IMR-90 (cell line): ENCODE measurements around the gene YES1. TPM values are rescaled to one million over a fixed set of nuclear protein-coding genes. Genes with fewer than 3 reads are reported as not detected.

ENCODE experiments used
- ATAC-seq: fragments of 200-7000 bp; cut with Tn5 transposase; 2 replicates; pipeline ENCODE4 v1.9.1; 2020; ENCODE audit warnings: low read depth, mild to moderate bottlenecking, moderate library complexity
- BruUV-seq: library from RNA; stranded (reverse); fragments of 400-500 nt; replicated peaks from 2 replicates; lab custom pipeline; 2021; lab: Mats Ljungman, UMichigan
- CTCF ChIA-PET: fragments of 300-600 bp; formaldehyde crosslinking; extraction: SDS; loops from one replicate; lab custom pipeline; 2021; ENCODE audit warnings: antibody characterized with exemption; lab: Yijun Ruan, JAX
- POLR2A ChIA-PET: fragments of 300-600 bp; sonication (Branson Sonifier 250); formaldehyde crosslinking; loops from one replicate; lab custom pipeline; 2022; ENCODE audit warnings: antibody characterized with exemption; ENCODE audit not compliant: unreplicated experiment; lab: Charles Lee
- DNase-seq: peaks from one replicate; pipeline ENCODE4 v3.0.0; 2013
- H2AFZ ChIP-seq: replicated peaks from 2 replicates; pipeline ENCODE3; 2013; ENCODE audit warnings: low read length, mild to moderate bottlenecking; ENCODE audit not compliant: poor library complexity
- H2AK5ac ChIP-seq: 2 replicates; pipeline ENCODE4 v1.6.1; 2013; ENCODE audit warnings: low read depth, low read length, inconsistent platforms
- H2AK9ac ChIP-seq: replicated peaks from 2 replicates; pipeline ENCODE3; 2013; ENCODE audit warnings: mild to moderate bottlenecking, low read depth, low read length, moderate library complexity; ENCODE audit not compliant: poor library complexity
- H2BK120ac ChIP-seq: 2 replicates; pipeline ENCODE4 v1.6.1; 2013; ENCODE audit warnings: low read depth, low read length, inconsistent platforms
- H2BK15ac ChIP-seq: 3 replicates; pipeline ENCODE4 v1.6.1; 2013; ENCODE audit warnings: low read depth, low read length, inconsistent platforms
- H2BK20ac ChIP-seq: 2 replicates; pipeline ENCODE4 v1.6.1; 2013; ENCODE audit warnings: low read depth, mild to moderate bottlenecking, inconsistent platforms, low read length, moderate library complexity
- H2BK5ac ChIP-seq: 2 replicates; pipeline ENCODE4 v1.6.1; 2013; ENCODE audit warnings: mild to moderate bottlenecking, low read depth, low read length, inconsistent platforms; ENCODE audit not compliant: poor library complexity, severe bottlenecking
- H3K14ac ChIP-seq: replicated peaks from 2 replicates; pipeline ENCODE4 v1.6.1; 2013; ENCODE audit warnings: low read depth, low read length, inconsistent platforms
- H3K18ac ChIP-seq: 2 replicates; pipeline ENCODE4 v1.6.1; 2013; ENCODE audit warnings: low read depth, low read length, control low read depth
- H3K23ac ChIP-seq: 2 replicates; pipeline ENCODE4 v1.6.1; 2013; ENCODE audit warnings: low read depth, low read length, inconsistent platforms
- H3K27ac ChIP-seq: 2 replicates; pipeline ENCODE4 v1.5.1; 2013; ENCODE audit warnings: mild to moderate bottlenecking, control low read depth, low read length; ENCODE audit not compliant: insufficient read depth
- H3K27me3 ChIP-seq: 2 replicates; pipeline ENCODE4 v1.6.1; 2013; ENCODE audit warnings: low read length; ENCODE audit not compliant: control insufficient read depth, insufficient read depth
- H3K36me3 ChIP-seq: 2 replicates; pipeline ENCODE4 v1.6.1; 2013; ENCODE audit warnings: low read length, mixed read lengths; ENCODE audit not compliant: control insufficient read depth, insufficient read depth
- H3K4ac ChIP-seq: 2 replicates; pipeline ENCODE4 v1.6.1; 2013; ENCODE audit warnings: low read depth, low read length, inconsistent platforms
- H3K4me1 ChIP-seq: 2 replicates; pipeline ENCODE4 v1.6.1; 2013; ENCODE audit warnings: low read length, mixed read lengths; ENCODE audit not compliant: control insufficient read depth, insufficient read depth
- H3K4me2 ChIP-seq: 2 replicates; pipeline ENCODE4 v1.6.1; 2013; ENCODE audit warnings: low read depth, mild to moderate bottlenecking, control low read depth, low read length, moderate library complexity
- H3K4me3 ChIP-seq: 2 replicates; pipeline ENCODE4 v1.5.1; 2013; ENCODE audit warnings: low read depth, mild to moderate bottlenecking, control low read depth, low read length, moderate library complexity; ENCODE audit not compliant: insufficient read depth
- H3K56ac ChIP-seq: 2 replicates; pipeline ENCODE4 v1.6.1; 2013; ENCODE audit warnings: low read length, inconsistent platforms; ENCODE audit not compliant: insufficient read depth; ENCODE audit errors: extremely low read depth
- H3K79me1 ChIP-seq, 2 experiments: 2 replicates each; pipeline ENCODE4 v1.6.1; 2013; ENCODE audit warnings: low read length in 2 of 2, inconsistent platforms in 1 of 2, low read depth in 1 of 2
- H3K9ac ChIP-seq: 2 replicates; pipeline ENCODE4 v1.6.1; 2013; ENCODE audit warnings: low read depth, low read length, control low read depth
- H3K9me1 ChIP-seq: 2 replicates; pipeline ENCODE4 v1.6.1; 2013; ENCODE audit warnings: low read length, inconsistent platforms; ENCODE audit not compliant: insufficient read depth
- H3K9me3 ChIP-seq: 2 replicates; pipeline ENCODE4 v1.6.1; 2013; ENCODE audit warnings: low read length; ENCODE audit not compliant: control insufficient read depth, insufficient read depth
- H4K20me1 ChIP-seq: 2 replicates; pipeline ENCODE4 v1.6.1; 2013; ENCODE audit warnings: low read length, inconsistent platforms; ENCODE audit not compliant: insufficient read depth
- H4K5ac ChIP-seq: 2 replicates; pipeline ENCODE4 v1.6.1; 2013; ENCODE audit warnings: mild to moderate bottlenecking, low read depth, low read length, control low read depth
- H4K8ac ChIP-seq, 2 experiments: 2 replicates each; pipeline ENCODE4 v1.6.1; 2013; ENCODE audit warnings: low read depth in 2 of 2, low read length in 2 of 2, control low read depth in 1 of 2, inconsistent platforms in 1 of 2
- H4K91ac ChIP-seq: 2 replicates; pipeline ENCODE4 v1.6.1; 2013; ENCODE audit warnings: low read depth, low read length, inconsistent platforms; ENCODE audit not compliant: insufficient read depth
- BHLHE40 ChIP-seq: fragments of 150-350 bp; IDR thresholded peaks from 2 replicates; pipeline ENCODE4 v1.6.1; 2016; ENCODE audit warnings: mild to moderate bottlenecking, low read depth, low read length
- CEBPB ChIP-seq: IDR thresholded peaks from 2 replicates; pipeline ENCODE4 v1.6.1; 2012; ENCODE audit warnings: low read depth, low read length, improper control_type of control experiment
- CHD1 ChIP-seq: IDR thresholded peaks from 2 replicates; pipeline ENCODE4 v1.6.1; 2012; ENCODE audit warnings: low read depth, low read length, improper control_type of control experiment
- FOS ChIP-seq: fragments of 150-350 bp; IDR thresholded peaks from 2 replicates; pipeline ENCODE4 v1.6.1; 2016; ENCODE audit warnings: low read depth, low read length
- MAFK ChIP-seq: IDR thresholded peaks from 2 replicates; pipeline ENCODE4 v1.6.1; 2012; ENCODE audit warnings: low read depth, low read length, improper control_type of control experiment
- MAZ ChIP-seq: IDR thresholded peaks from 2 replicates; pipeline ENCODE4 v1.6.1; 2012; ENCODE audit warnings: low read depth, mild to moderate bottlenecking, low read length, improper control_type of control experiment, moderate library complexity, borderline replicate concordance
- MXI1 ChIP-seq: IDR thresholded peaks from 2 replicates; pipeline ENCODE4 v1.6.1; 2012; ENCODE audit warnings: low read depth, mild to moderate bottlenecking, low read length, moderate library complexity, borderline replicate concordance
- NFE2L2 ChIP-seq: fragments of 150-350 bp; IDR thresholded peaks from 2 replicates; pipeline ENCODE4 v1.6.1; 2016; ENCODE audit warnings: low read depth, mild to moderate bottlenecking, low read length
- POLR2A ChIP-seq: IDR thresholded peaks from 2 replicates; pipeline ENCODE4 v1.6.1; 2012; ENCODE audit warnings: mild to moderate bottlenecking, low read depth, low read length
- RAD21 ChIP-seq: IDR thresholded peaks from 2 replicates; pipeline ENCODE4 v1.6.1; 2012; ENCODE audit warnings: low read length, improper control_type of control experiment
- RCOR1 ChIP-seq: IDR thresholded peaks from 2 replicates; pipeline ENCODE4 v1.6.1; 2012; ENCODE audit warnings: mild to moderate bottlenecking, low read length, improper control_type of control experiment; ENCODE audit not compliant: insufficient replicate concordance
- RFX5 ChIP-seq: IDR thresholded peaks from 2 replicates; pipeline ENCODE4 v1.8.0; 2012; ENCODE audit warnings: low read depth, mild to moderate bottlenecking, low read length, moderate library complexity
- SMC3 ChIP-seq: fragments of 150-350 bp; IDR thresholded peaks from 2 replicates; pipeline ENCODE4 v1.6.1; 2016; ENCODE audit warnings: low read depth, mild to moderate bottlenecking, antibody characterized with exemption, low read length, moderate library complexity
- WGBS, 2 experiments: methylation state at CpG; one replicate each; pipeline versions ENCODE4 v1.1.5 to v1.1.7; 2013; ENCODE audit warnings: missing lambda C conversion rate in 2 of 2; ENCODE audit not compliant: insufficient read length in 1 of 2; ENCODE audit errors: extremely low coverage in 2 of 2; 5-methylcytosine and 5-hydroxymethylcytosine counted together
- dilution Hi-C: fragments of 300-500 bp; cut with HindIII; formaldehyde crosslinking; loops from one replicate; pipeline ENCODE4 v1.14.3; 2018; ENCODE audit warnings: low sequenced_read_pairs; ENCODE audit not compliant: unreplicated experiment
- in situ Hi-C: fragments of 300-500 bp; cut with MboI; formaldehyde crosslinking; loops from 3 replicates; pipeline ENCODE4 v1.14.3; 2019; ENCODE audit warnings: low sequenced_read_pairs, inconsistent platforms, mixed read lengths
- intact Hi-C: fragments of 100-400 bp; cut with micrococcal nuclease; formaldehyde crosslinking; loops from 2 replicates; pipeline ENCODE4 v1.10.0; 2022
- polyA plus RNA-seq, 3 experiments: library from polyadenylated mRNA; depleted of rRNA; stranded (reverse); fragments of >200 nt; gene quantifications; 2 replicates each; pipeline ENCODE4 v1.2.3, GENCODE V29; 2012; ENCODE audit warnings: low replicate concordance in 1 of 3
- total RNA-seq: library from RNA; depleted of rRNA; stranded (reverse); fragments of >200 nt; gene quantifications from 2 replicates; pipeline ENCODE4 v1.2.3, GENCODE V29; 2012
- TF ChIP-seq, protein P1 (sequence below): fragments of 150-350 bp; IDR thresholded peaks from 2 replicates; pipeline ENCODE4 v1.6.1; 2016; ENCODE audit warnings: low read depth, mild to moderate bottlenecking, low read length, moderate library complexity, borderline replicate concordance
- TF ChIP-seq, protein P2 (sequence below): fragments of 150-350 bp; IDR thresholded peaks from 2 replicates; pipeline ENCODE4 v1.6.1; 2017; ENCODE audit warnings: mild to moderate bottlenecking, antibody characterized with exemption, low read length, low read depth
- TF ChIP-seq, protein P3 (sequence below): conservative IDR thresholded peaks from 2 replicates; pipeline ENCODE4 v1.5.1; 2012; ENCODE audit warnings: mild to moderate bottlenecking, low read depth, low read length, improper control_type of control experiment

The YES1 gene
- total and polyA plus RNA-seq, 2 of the 4 experiments (the other 2 are of a cell fraction), result 16.7 to 62.0 TPM

DNA sequence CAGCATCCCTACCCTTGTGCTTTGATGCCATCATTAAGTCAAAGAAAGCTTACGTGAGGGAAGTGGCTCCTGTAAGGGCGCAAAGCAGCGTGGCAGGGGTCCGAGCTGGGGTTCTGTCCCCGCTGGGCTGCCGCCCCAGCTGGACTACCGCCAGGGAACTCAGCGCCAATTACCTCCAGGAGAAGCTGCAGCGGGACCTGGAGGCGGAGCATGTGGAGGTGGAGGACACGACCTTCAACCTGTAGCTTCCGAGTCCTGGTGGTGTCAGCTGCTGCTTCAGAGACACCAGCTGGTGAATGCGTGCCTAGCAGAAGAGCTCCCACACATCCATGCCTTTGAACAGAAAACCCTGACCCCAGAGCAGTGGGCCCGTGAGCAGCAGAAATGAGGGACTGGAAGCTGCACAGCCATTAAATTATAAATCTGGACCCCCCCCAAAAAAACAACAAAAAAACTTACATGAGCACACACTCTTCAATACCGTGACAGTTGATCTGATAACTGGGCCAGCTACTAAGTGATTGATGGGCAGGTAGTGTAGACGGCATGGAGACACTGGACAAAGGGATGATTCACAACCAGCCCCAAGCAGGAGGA lies 20.1 kb upstream of the YES1 start:
- H2BK15ac ChIP-seq, result no peak overlapping the region
- in situ Hi-C loops, result loop anchor here (5.0 to 10.0 kb wide), 3 partner anchors 100 to 557 kb away; no protein-coding TSS in a partner anchor
- DNase-seq, result no peak

More for the DNA sequence above, 20.1 kb upstream of the YES1 start:
- Histone ChIP-seq H4K8ac (no peak overlapping the region), H3K4ac (no peak overlapping the region), H2AK5ac (no peak overlapping the region), H3K4me1 (peaks cover 5% of the 10 kb centered on the region), H3K4me3 (no peak overlapping the region), H3K9ac (no peak overlapping the region), H3K14ac (no peak overlapping the region), H3K18ac (no peak overlapping the region), H4K20me1 (no peaks in the 10 kb centered on the region), H4K91ac (no peak overlapping the region), H3K9me3 (no peaks in the 10 kb centered on the region), H3K79me1 (no peaks in the 10 kb centered on the region), H3K36me3 (no peaks in the 10 kb centered on the region), H3K27me3 (peaks cover 21% of the 10 kb centered on the region), H2AFZ (no peak overlapping the region), H3K4me2 (peak overlapping the region; percentile 50), H4K5ac (no peak overlapping the region), H3K23ac (no peak overlapping the region), H3K27ac (no peak overlapping the region), H2BK20ac (no peak overlapping the region), H3K56ac (no peak overlapping the region), H2BK5ac (no peak overlapping the region), H3K9me1 (no peaks in the 10 kb centered on the region), H2AK9ac (no peak overlapping the region), H2BK120ac (no peak overlapping the region)
- ATAC-seq, result peak; percentile 66
- no peak for TF ChIP-seq CEBPB
- TF ChIP-seq POLR2A, result no peak
- TF ChIP-seq MAFK, result no peak
- no peak for TF ChIP-seq RFX5
- no peak for TF ChIP-seq RAD21
- no peak for TF ChIP-seq BHLHE40
- TF ChIP-seq, protein P1, sequence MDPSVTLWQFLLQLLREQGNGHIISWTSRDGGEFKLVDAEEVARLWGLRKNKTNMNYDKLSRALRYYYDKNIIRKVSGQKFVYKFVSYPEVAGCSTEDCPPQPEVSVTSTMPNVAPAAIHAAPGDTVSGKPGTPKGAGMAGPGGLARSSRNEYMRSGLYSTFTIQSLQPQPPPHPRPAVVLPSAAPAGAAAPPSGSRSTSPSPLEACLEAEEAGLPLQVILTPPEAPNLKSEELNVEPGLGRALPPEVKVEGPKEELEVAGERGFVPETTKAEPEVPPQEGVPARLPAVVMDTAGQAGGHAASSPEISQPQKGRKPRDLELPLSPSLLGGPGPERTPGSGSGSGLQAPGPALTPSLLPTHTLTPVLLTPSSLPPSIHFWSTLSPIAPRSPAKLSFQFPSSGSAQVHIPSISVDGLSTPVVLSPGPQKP, result no peak
- TF ChIP-seq, protein P2, sequence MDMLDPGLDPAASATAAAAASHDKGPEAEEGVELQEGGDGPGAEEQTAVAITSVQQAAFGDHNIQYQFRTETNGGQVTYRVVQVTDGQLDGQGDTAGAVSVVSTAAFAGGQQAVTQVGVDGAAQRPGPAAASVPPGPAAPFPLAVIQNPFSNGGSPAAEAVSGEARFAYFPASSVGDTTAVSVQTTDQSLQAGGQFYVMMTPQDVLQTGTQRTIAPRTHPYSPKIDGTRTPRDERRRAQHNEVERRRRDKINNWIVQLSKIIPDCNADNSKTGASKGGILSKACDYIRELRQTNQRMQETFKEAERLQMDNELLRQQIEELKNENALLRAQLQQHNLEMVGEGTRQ, result no peak
- no peak for TF ChIP-seq MAZ
- TF ChIP-seq CHD1, result no peak
- TF ChIP-seq MXI1, result no peak
- no peak for TF ChIP-seq SMC3
- TF ChIP-seq FOS, result no peak
- TF ChIP-seq, protein P3, sequence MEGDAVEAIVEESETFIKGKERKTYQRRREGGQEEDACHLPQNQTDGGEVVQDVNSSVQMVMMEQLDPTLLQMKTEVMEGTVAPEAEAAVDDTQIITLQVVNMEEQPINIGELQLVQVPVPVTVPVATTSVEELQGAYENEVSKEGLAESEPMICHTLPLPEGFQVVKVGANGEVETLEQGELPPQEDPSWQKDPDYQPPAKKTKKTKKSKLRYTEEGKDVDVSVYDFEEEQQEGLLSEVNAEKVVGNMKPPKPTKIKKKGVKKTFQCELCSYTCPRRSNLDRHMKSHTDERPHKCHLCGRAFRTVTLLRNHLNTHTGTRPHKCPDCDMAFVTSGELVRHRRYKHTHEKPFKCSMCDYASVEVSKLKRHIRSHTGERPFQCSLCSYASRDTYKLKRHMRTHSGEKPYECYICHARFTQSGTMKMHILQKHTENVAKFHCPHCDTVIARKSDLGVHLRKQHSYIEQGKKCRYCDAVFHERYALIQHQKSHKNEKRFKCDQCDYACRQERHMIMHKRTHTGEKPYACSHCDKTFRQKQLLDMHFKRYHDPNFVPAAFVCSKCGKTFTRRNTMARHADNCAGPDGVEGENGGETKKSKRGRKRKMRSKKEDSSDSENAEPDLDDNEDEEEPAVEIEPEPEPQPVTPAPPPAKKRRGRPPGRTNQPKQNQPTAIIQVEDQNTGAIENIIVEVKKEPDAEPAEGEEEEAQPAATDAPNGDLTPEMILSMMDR, result no peak
- no peak for TF ChIP-seq RCOR1
- TF ChIP-seq NFE2L2, result no peak
- ChIA-PET CTCF (interaction anchor here (0.7 to 4.1 kb wide), 5 partner anchors 92 to 347 kb away, joined by 3 to 45 read pairs (median 4); partner anchors contain the start of gene ENOSF1), POLR2A (no interaction called here)
- BruUV-seq, result no TSS peak
- WGBS, 2 experiments, result 22% methylated on average over 8 of the region's 16 CpGs; no CpG with 5 or more reads in 1 of the 2 experiments
- dilution Hi-C loops (no loop called here), intact Hi-C loops (loop anchor here (10.0 kb wide), 2 partner anchors 177 to 337 kb away; partner anchors contain the start of gene TYMS)
